IMR-90 (cell line): Measurements from ENCODE around the gene OGG1. TPM values are rescaled to one million over a fixed set of nuclear protein-coding genes. Genes with fewer than 3 reads are reported as not detected.
A peak's percentile ranks its signal among the peaks of the same experiment; 100 is the strongest.

Experiments
- ATAC-seq: fragments of 200-7000 bp; cut with Tn5 transposase; 2 replicates; pipeline ENCODE4 v1.9.1; 2020; ENCODE audit warnings: low read depth, mild to moderate bottlenecking, moderate library complexity
- BruUV-seq: library from RNA; stranded (reverse); fragments of 400-500 nt; replicated peaks from 2 replicates; lab custom pipeline; 2021; lab: Mats Ljungman, UMichigan
- CTCF ChIA-PET: fragments of 300-600 bp; formaldehyde crosslinking; extraction: SDS; loops from one replicate; lab custom pipeline; 2021; ENCODE audit warnings: antibody characterized with exemption; lab: Yijun Ruan, JAX
- POLR2A ChIA-PET: fragments of 300-600 bp; sonication (Branson Sonifier 250); formaldehyde crosslinking; loops from one replicate; lab custom pipeline; 2022; ENCODE audit warnings: antibody characterized with exemption; ENCODE audit not compliant: unreplicated experiment; lab: Charles Lee
- DNase-seq: peaks from one replicate; pipeline ENCODE4 v3.0.0; 2013
- H2AFZ ChIP-seq: replicated peaks from 2 replicates; pipeline ENCODE3; 2013; ENCODE audit warnings: low read length, mild to moderate bottlenecking; ENCODE audit not compliant: poor library complexity
- H2AK5ac ChIP-seq: 2 replicates; pipeline ENCODE4 v1.6.1; 2013; ENCODE audit warnings: low read depth, low read length, inconsistent platforms
- H2AK9ac ChIP-seq: replicated peaks from 2 replicates; pipeline ENCODE3; 2013; ENCODE audit warnings: mild to moderate bottlenecking, low read depth, low read length, moderate library complexity; ENCODE audit not compliant: poor library complexity
- H2BK120ac ChIP-seq: 2 replicates; pipeline ENCODE4 v1.6.1; 2013; ENCODE audit warnings: low read depth, low read length, inconsistent platforms
- H2BK15ac ChIP-seq: 3 replicates; pipeline ENCODE4 v1.6.1; 2013; ENCODE audit warnings: low read depth, low read length, inconsistent platforms
- H2BK20ac ChIP-seq: 2 replicates; pipeline ENCODE4 v1.6.1; 2013; ENCODE audit warnings: low read depth, mild to moderate bottlenecking, inconsistent platforms, low read length, moderate library complexity
- H2BK5ac ChIP-seq: 2 replicates; pipeline ENCODE4 v1.6.1; 2013; ENCODE audit warnings: mild to moderate bottlenecking, low read depth, low read length, inconsistent platforms; ENCODE audit not compliant: poor library complexity, severe bottlenecking
- H3K14ac ChIP-seq: replicated peaks from 2 replicates; pipeline ENCODE4 v1.6.1; 2013; ENCODE audit warnings: low read depth, low read length, inconsistent platforms
- H3K18ac ChIP-seq: 2 replicates; pipeline ENCODE4 v1.6.1; 2013; ENCODE audit warnings: low read depth, low read length, control low read depth
- H3K23ac ChIP-seq: 2 replicates; pipeline ENCODE4 v1.6.1; 2013; ENCODE audit warnings: low read depth, low read length, inconsistent platforms
- H3K27ac ChIP-seq: 2 replicates; pipeline ENCODE4 v1.5.1; 2013; ENCODE audit warnings: mild to moderate bottlenecking, control low read depth, low read length; ENCODE audit not compliant: insufficient read depth
- H3K27me3 ChIP-seq: 2 replicates; pipeline ENCODE4 v1.6.1; 2013; ENCODE audit warnings: low read length; ENCODE audit not compliant: control insufficient read depth, insufficient read depth
- H3K36me3 ChIP-seq: 2 replicates; pipeline ENCODE4 v1.6.1; 2013; ENCODE audit warnings: low read length, mixed read lengths; ENCODE audit not compliant: control insufficient read depth, insufficient read depth
- H3K4ac ChIP-seq: 2 replicates; pipeline ENCODE4 v1.6.1; 2013; ENCODE audit warnings: low read depth, low read length, inconsistent platforms
- H3K4me1 ChIP-seq: 2 replicates; pipeline ENCODE4 v1.6.1; 2013; ENCODE audit warnings: low read length, mixed read lengths; ENCODE audit not compliant: control insufficient read depth, insufficient read depth
- H3K4me2 ChIP-seq: 2 replicates; pipeline ENCODE4 v1.6.1; 2013; ENCODE audit warnings: low read depth, mild to moderate bottlenecking, control low read depth, low read length, moderate library complexity
- H3K4me3 ChIP-seq: 2 replicates; pipeline ENCODE4 v1.5.1; 2013; ENCODE audit warnings: low read depth, mild to moderate bottlenecking, control low read depth, low read length, moderate library complexity; ENCODE audit not compliant: insufficient read depth
- H3K56ac ChIP-seq: 2 replicates; pipeline ENCODE4 v1.6.1; 2013; ENCODE audit warnings: low read length, inconsistent platforms; ENCODE audit not compliant: insufficient read depth; ENCODE audit errors: extremely low read depth
- H3K79me1 ChIP-seq, 2 experiments: 2 replicates each; pipeline ENCODE4 v1.6.1; 2013; ENCODE audit warnings: low read length in 2 of 2, inconsistent platforms in 1 of 2, low read depth in 1 of 2
- H3K9ac ChIP-seq: 2 replicates; pipeline ENCODE4 v1.6.1; 2013; ENCODE audit warnings: low read depth, low read length, control low read depth
- H3K9me1 ChIP-seq: 2 replicates; pipeline ENCODE4 v1.6.1; 2013; ENCODE audit warnings: low read length, inconsistent platforms; ENCODE audit not compliant: insufficient read depth
- H3K9me3 ChIP-seq: 2 replicates; pipeline ENCODE4 v1.6.1; 2013; ENCODE audit warnings: low read length; ENCODE audit not compliant: control insufficient read depth, insufficient read depth
- H4K20me1 ChIP-seq: 2 replicates; pipeline ENCODE4 v1.6.1; 2013; ENCODE audit warnings: low read length, inconsistent platforms; ENCODE audit not compliant: insufficient read depth
- H4K5ac ChIP-seq: 2 replicates; pipeline ENCODE4 v1.6.1; 2013; ENCODE audit warnings: mild to moderate bottlenecking, low read depth, low read length, control low read depth
- H4K8ac ChIP-seq, 2 experiments: 2 replicates each; pipeline ENCODE4 v1.6.1; 2013; ENCODE audit warnings: low read depth in 2 of 2, low read length in 2 of 2, control low read depth in 1 of 2, inconsistent platforms in 1 of 2
- H4K91ac ChIP-seq: 2 replicates; pipeline ENCODE4 v1.6.1; 2013; ENCODE audit warnings: low read depth, low read length, inconsistent platforms; ENCODE audit not compliant: insufficient read depth
- BHLHE40 ChIP-seq: fragments of 150-350 bp; IDR thresholded peaks from 2 replicates; pipeline ENCODE4 v1.6.1; 2016; ENCODE audit warnings: mild to moderate bottlenecking, low read depth, low read length
- CHD1 ChIP-seq: IDR thresholded peaks from 2 replicates; pipeline ENCODE4 v1.6.1; 2012; ENCODE audit warnings: low read depth, low read length, improper control_type of control experiment
- ELK1 ChIP-seq: fragments of 150-350 bp; IDR thresholded peaks from 2 replicates; pipeline ENCODE4 v1.6.1; 2016; ENCODE audit warnings: low read depth, mild to moderate bottlenecking, low read length, moderate library complexity, borderline replicate concordance
- FOS ChIP-seq: fragments of 150-350 bp; IDR thresholded peaks from 2 replicates; pipeline ENCODE4 v1.6.1; 2016; ENCODE audit warnings: low read depth, low read length
- MXI1 ChIP-seq: IDR thresholded peaks from 2 replicates; pipeline ENCODE4 v1.6.1; 2012; ENCODE audit warnings: low read depth, mild to moderate bottlenecking, low read length, moderate library complexity, borderline replicate concordance
- NFE2L2 ChIP-seq: fragments of 150-350 bp; IDR thresholded peaks from 2 replicates; pipeline ENCODE4 v1.6.1; 2016; ENCODE audit warnings: low read depth, mild to moderate bottlenecking, low read length
- POLR2A ChIP-seq: IDR thresholded peaks from 2 replicates; pipeline ENCODE4 v1.6.1; 2012; ENCODE audit warnings: mild to moderate bottlenecking, low read depth, low read length
- RAD21 ChIP-seq: IDR thresholded peaks from 2 replicates; pipeline ENCODE4 v1.6.1; 2012; ENCODE audit warnings: low read length, improper control_type of control experiment
- RCOR1 ChIP-seq: IDR thresholded peaks from 2 replicates; pipeline ENCODE4 v1.6.1; 2012; ENCODE audit warnings: mild to moderate bottlenecking, low read length, improper control_type of control experiment; ENCODE audit not compliant: insufficient replicate concordance
- SMC3 ChIP-seq: fragments of 150-350 bp; IDR thresholded peaks from 2 replicates; pipeline ENCODE4 v1.6.1; 2016; ENCODE audit warnings: low read depth, mild to moderate bottlenecking, antibody characterized with exemption, low read length, moderate library complexity
- WGBS, 2 experiments: methylation state at CpG; one replicate each; pipeline versions ENCODE4 v1.1.5 to v1.1.7; 2013; ENCODE audit warnings: missing lambda C conversion rate in 2 of 2; ENCODE audit not compliant: insufficient read length in 1 of 2; ENCODE audit errors: extremely low coverage in 2 of 2; 5-methylcytosine and 5-hydroxymethylcytosine counted together
- dilution Hi-C: fragments of 300-500 bp; cut with HindIII; formaldehyde crosslinking; loops from one replicate; pipeline ENCODE4 v1.14.3; 2018; ENCODE audit warnings: low sequenced_read_pairs; ENCODE audit not compliant: unreplicated experiment
- in situ Hi-C: fragments of 300-500 bp; cut with MboI; formaldehyde crosslinking; loops from 3 replicates; pipeline ENCODE4 v1.14.3; 2019; ENCODE audit warnings: low sequenced_read_pairs, inconsistent platforms, mixed read lengths
- intact Hi-C: fragments of 100-400 bp; cut with micrococcal nuclease; formaldehyde crosslinking; loops from 2 replicates; pipeline ENCODE4 v1.10.0; 2022
- polyA plus RNA-seq, 3 experiments: library from polyadenylated mRNA; depleted of rRNA; stranded (reverse); fragments of >200 nt; gene quantifications; 2 replicates each; pipeline ENCODE4 v1.2.3, GENCODE V29; 2012; ENCODE audit warnings: low replicate concordance in 1 of 3
- total RNA-seq: library from RNA; depleted of rRNA; stranded (reverse); fragments of >200 nt; gene quantifications from 2 replicates; pipeline ENCODE4 v1.2.3, GENCODE V29; 2012

Gene OGG1
- total and polyA plus RNA-seq, 2 of the 4 experiments (the other 2 are of a cell fraction), result 14.9 to 25.6 TPM

GRCh38 chr3:9730657-9731205, 19.0 kb upstream of the OGG1 start:
- Histone ChIP-seq H3K4me3 (peak overlapping the region; percentile 38), H2BK120ac (0 out of 2 replicates have a peak overlapping the region, but pooled peaks have one; percentile 41), H2BK15ac (no peak overlapping the region), H3K4me2 (peak overlapping the region; percentile 56), H3K9ac (peak overlapping the region; percentile 5), H2BK5ac (peak overlapping the region; percentile 50), H3K4ac (peak overlapping the region; percentile 28; the same call in 1 of the 2 replicates), H4K91ac (0 out of 2 replicates have a peak overlapping the region, but pooled peaks have one; percentile 35), H4K5ac (no peak overlapping the region), H2BK20ac (no peak overlapping the region), H3K23ac (no peak overlapping the region), H2AK5ac (no peak overlapping the region), H3K27me3 (no peaks in the 10 kb centered on the region), H2AK9ac (no peak overlapping the region), H3K36me3 (peaks cover 8% of the 10 kb centered on the region), H2AFZ (peak overlapping the region; percentile 93), H3K4me1 (peaks cover 8% of the 10 kb centered on the region; the same call in 1 of the 2 replicates), H3K9me3 (no peaks in the 10 kb centered on the region), H3K79me1 (peaks cover 12 to 31% of the 10 kb centered on the region in 2 experiments; a peak in 3 of 4 replicates), H3K9me1 (peaks cover 10% of the 10 kb centered on the region; the same call in 1 of the 2 replicates), H3K14ac (no peak overlapping the region), H3K56ac (peak overlapping the region; percentile 22; the same call in 1 of the 2 replicates), H3K27ac (peak overlapping the region; percentile 84), H4K20me1 (peaks cover 25% of the 10 kb centered on the region), H4K8ac (peak overlapping the region; percentile 46 to 73; a peak in 2 of 4 replicates), H3K18ac (peak overlapping the region; percentile 27; the same call in 1 of the 2 replicates)
- in situ Hi-C loops (no loop called here), intact Hi-C loops (loop anchor here (1.0 to 5.0 kb wide), 2 partner anchors 19 to 62 kb away; partner anchors contain the start of genes ARPC4, OGG1 and TADA3), dilution Hi-C loops (no loop called here)
- BruUV-seq, result no TSS peak
- ATAC-seq (peak; percentile 78), DNase-seq (no peak)
- no peak for TF ChIP-seq RCOR1
- no peak for TF ChIP-seq POLR2A
- no peak for TF ChIP-seq ELK1
- TF ChIP-seq RAD21, result no peak
- TF ChIP-seq MXI1, result no peak
- no peak for TF ChIP-seq CHD1
- no peak for TF ChIP-seq BHLHE40
- TF ChIP-seq NFE2L2, result no peak
- TF ChIP-seq FOS, result no peak
- TF ChIP-seq SMC3, result no peak
- POLR2A ChIA-PET, result no interaction called here
- WGBS, 2 experiments, result 3% methylated on average over 11 of the region's 17 CpGs; no CpG with 5 or more reads in 1 of the 2 experiments
- CTCF ChIA-PET, result interaction anchor here (0.6 to 1.0 kb wide), 3 partner anchors 9 to 742 kb away, joined by 3 to 4 read pairs (median 3); no protein-coding TSS in a partner anchor
